GM18861 (cell line): ENCODE results near the gene PRDM13.

Experiments used
- ATAC-seq: cut with Tn5 transposase; IDR thresholded peaks from one replicate; pipeline ENCODE4 v1.9.1; 2021; ENCODE audit not compliant: unreplicated experiment

PRDM13 gene

DNA sequence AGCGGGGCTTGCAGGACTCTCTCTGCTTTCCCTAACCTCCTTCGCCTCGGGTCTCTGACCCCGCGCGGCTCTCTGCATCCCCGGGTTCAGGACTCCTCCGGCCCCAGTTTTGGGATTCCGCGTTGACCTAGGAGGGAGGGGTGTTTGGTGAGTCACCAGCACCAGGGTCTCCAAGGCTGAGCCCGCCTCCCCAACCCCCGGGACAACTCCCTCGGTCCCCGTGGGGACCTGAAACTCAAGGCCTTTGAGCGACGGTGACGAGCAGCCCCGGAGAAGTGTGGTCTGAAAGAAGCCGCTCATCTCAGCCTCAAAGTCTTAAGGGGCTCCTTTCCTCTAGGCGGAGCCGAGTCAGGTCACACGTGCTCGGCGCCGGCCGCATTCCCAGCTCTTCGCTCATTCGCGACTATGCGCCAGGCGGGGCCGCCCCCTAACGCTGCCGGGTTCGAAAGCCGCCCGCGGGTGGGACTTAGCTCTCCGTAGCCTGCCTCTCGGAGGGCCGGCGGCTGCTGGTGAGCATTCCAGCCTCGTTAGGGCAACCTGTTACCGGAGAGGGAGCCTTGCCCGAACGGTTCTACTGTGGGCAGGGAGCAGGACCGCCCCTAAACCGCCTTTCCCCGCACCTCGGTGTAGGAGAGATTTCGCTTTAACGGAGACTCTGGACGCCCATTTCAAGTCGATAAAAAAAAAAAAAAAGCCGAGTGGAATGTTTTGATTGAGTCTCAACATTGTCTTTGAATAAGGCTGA is 3.0 kb upstream of the PRDM13 start:
- ATAC-seq, result peak; percentile 46

DNA sequence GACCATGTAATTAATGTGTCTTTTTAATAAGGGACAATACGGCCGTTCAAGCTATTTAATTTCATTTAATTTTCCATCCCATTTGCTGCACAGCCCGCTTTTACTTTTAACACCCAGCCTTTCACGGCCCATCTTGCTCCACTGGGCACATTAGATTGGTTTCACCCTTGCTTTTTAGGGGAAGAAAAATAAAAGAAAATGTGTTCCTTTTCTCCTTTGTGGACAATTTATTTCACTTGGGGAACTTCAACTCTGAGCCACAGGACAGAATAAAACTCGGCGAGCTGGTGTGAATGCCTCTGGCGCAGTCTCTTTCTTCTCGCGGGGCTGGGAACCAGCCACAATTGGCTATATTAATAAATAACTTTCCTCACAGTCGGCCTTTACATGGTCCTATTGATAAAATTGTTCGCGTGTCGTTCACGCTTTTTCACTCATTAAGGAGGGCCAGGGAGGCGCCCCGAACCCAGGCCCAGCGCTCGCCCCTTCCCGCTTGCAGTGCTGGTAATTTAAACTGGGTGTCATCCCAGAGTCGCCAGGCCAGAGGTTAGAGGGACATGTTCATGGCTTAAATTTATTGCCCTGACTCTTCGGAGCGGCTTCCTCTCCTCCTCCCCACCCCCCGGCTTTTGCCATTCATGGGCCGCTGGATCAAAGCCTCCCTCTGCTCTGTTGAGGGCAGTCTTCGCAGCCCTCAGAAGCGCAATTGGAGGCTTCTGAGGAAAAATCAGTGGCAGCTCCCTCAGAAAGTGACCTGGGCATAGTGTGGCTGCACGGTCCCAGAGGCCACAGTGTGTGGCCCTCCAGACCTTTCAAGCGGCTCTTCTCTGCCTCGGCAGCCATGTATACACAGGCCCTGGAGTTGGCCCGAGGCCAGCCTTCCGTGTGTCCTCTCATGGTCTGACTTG is 2.2 kb upstream of the PRDM13 start:
- no peak for ATAC-seq

DNA sequence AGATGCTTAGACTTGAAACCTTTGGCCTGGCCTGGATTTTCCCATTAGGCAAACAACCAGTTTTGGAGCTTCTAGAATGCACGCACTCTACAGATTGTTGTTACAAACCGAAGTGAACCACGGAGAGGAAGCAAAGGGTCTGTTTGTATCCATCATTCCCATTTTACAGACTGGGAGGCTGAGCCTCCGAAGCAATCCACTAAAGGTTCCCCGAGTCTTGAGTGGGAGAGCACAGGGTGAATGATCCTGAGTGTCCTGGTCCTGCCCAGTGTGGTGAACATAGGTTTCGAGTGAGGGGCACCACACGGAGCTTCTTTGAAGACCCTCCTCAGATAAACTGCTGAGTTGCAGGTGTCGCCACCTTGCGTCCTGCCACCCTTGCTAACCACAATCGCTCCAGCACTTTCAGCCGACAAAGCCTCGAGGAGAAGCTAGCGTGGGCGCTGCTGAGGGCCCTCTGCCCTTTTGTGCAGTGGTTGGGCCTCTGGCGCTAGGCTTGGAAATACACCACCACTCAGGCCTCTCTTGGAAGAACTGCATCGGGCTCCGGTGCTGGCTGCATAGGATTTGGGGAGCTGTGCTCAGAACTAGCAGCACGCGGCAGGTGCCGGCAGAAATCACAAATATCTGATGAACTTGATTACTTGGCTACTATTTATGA is 1.4 kb upstream of the PRDM13 start:
- no peak for ATAC-seq

DNA sequence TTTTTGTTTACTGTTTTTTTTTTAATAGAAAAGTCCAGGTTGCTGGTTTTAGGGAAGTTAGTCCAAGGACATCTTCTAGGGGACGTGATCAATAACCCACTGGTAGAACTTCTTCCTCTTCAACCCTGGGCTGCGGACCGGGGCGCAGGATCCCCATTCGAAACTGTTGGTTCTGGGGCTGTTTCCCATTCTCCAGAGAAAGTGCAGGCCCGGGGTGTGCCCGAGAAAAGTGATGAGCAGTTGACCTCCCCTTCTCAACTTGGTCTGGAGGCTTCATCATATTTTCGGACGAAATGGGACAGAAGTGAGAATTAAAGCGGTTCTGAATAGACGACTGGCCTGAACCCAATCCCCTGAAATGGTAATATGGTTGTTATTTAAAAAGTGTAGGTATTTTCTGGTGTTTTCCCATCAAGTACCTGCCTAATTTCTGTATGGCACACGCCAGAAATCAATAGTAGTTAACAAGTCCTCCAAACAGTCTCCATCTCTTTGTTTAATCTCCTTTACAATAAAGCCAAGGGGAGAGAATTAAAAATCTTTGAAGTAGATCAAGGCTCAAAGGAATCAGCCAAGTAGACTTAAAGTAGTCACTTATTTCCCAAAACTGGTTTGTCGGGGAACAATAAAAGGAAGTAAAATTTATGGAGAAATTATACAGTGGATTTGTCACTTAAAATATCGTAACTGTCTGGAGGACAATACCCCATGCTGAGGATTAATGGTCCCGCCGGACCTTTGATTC is 550 bp upstream of the PRDM13 start:
- ATAC-seq, result no peak

- no peak for ATAC-seq
These were observed 893 bp downstream of the PRDM13 start for GRCh38 chr6:99607416-99608036.

- no peak for ATAC-seq
These were observed 1.6 kb downstream of the PRDM13 start for GRCh38 chr6:99608059-99608885.

DNA sequence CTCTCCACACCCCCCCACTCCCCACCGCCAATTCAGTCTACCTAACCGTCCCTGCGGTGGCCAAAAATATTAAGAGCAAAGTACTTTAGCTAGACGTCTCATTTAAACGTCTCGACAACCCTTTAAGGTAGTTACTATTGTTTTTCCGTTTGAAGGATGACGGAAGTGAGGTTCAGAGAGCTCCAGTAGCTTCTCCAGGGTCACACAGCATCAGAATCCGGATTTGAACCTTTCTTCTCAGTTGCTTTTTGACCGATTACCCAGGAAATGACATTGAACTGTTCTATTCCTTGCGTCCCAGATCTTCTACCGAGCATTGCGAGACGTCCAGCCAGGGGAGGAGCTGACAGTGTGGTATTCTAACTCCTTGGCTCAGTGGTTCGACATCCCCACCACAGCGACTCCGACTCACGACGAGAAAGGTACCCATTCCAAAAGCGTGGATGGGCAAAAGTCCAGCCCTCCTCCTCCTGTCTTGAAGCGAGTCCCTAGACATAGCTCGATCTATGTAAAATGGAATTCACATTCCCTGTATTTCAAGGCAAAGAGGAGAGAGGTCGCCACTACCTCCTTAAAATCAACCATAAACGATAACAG is 2.4 kb downstream of the PRDM13 start:
- ATAC-seq, result no peak

DNA sequence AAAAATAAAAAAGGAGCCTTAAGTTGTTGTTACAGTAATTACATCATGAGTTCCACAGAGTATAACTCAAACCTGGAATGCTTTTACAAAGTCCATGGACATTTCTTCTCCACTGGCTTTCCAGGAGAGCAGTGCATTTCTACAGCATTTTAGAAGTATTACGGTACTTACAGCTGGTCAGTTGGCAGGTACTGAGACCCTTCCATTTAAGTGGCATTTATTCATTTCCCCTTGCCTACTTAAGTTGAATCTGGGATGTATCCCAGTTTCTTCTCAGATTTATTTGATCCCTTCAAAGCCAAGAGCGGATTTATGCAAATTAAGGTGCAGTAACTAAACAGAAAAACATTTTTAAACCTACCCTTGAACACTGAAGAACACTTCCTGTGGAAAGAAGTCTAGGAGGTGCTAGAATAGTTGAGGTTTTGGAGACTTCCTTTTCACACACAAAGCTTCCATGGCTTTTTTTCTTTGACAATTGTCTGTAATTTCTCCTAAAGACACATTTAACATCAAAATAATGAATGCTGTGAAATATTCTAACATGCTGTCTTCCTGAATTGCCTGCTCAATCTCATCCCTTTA is 3.4 kb downstream of the PRDM13 start:
- no peak for ATAC-seq

DNA sequence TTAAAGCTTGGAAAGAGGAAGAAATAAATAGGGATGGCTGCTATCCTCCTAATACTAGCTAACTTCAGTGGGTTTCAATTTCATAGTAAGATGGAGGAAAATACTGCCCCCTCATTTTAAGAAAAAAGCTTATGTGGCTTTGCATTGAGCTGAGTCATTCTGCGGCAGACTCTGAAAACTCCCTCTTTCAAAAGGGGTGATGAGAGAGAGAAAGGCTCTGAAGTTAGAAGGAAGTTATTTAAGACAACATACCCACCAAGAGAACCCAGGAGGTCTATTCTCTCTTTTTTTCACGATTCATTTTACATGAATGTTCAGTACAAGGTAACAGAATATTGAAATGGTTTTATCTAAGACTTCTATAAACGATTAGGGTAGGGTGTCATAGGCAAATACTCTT is 4.5 kb downstream of the PRDM13 start:
- ATAC-seq, result peak; percentile 49

DNA sequence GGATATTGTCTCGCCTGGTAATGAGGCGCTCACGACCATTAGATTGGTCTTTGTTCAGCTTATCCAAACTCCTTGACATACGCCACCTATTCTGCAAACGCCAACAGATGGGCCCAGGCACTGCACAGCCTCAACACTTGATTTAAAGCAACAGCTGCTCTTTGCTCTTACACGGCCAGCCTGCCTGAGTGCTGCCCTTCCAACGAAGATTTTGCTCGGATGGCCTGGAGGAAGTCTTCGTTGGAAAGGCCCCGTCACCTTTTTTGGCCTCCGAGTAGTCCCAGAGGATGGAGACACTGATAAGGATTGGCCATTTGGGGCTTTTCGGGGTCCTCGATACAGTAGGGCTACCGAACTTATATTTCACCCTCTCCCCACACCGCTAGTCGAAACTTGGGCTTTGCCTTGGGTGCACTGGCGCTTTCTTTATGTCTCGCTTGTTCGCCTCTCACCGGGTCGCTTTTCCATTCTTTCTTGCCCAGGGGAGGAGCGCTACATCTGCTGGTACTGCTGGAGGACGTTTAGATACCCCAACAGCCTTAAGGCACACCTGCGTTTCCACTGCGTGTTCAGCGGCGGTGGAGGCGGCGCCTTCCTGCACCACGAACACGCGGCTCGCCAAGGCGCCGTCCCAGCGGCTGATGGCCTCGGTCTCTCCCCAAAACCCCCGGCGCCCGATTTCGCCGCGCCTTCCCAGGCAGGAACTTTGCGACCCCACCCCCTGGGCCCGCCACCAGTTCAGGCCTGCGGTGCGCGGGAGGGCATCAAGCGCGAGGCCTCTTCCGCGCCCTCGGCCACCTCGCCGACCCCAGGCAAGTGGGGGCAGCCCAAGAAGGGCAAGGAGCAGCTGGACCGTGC is 6.1 kb downstream of the PRDM13 start:
- ATAC-seq, result no peak

DNA sequence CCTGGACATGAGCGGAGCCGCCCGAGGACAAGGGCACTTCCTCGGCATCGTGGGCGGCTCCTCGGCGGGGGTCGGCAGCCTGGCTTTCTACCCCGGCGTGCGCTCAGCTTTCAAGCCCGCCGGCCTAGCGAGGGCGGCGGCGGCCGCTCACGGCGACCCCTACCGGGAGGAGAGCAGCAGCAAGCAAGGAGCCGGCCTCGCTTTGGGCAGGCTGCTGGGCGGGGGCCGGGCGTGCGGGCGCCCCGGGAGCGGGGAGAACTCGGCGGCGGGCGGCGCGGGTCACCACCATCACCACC is 6.7 kb downstream of the PRDM13 start:
- peak; percentile 35 for ATAC-seq

DNA sequence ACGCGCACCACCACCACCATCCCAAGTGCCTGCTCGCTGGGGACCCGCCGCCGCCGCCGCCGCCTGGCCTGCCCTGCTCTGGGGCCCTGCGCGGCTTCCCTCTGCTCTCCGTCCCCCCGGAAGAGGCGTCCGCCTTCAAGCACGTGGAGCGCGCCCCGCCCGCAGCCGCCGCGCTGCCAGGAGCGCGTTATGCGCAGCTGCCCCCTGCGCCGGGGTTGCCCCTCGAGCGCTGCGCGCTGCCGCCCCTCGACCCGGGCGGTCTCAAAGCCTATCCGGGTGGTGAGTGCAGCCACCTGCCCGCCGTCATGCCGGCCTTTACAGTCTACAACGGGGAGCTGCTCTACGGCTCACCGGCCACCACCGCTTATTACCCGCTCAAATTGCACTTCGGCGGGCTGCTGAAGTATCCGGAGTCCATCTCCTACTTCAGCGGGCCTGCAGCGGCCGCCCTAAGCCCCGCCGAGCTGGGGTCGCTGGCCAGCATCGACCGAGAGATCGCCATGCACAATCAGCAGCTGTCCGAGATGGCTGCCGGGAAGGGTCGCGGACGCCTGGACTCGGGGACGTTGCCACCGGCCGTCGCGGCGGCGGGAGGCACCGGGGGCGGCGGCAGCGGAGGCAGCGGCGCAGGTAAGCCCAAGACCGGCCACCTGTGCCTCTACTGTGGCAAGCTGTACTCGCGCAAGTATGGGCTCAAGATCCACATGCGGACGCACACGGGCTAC is 7.2 kb downstream of the PRDM13 start:
- ATAC-seq, result peak; percentile 43

GRCh38 chr6:99614430-99615186 is 8.0 kb downstream of the PRDM13 start:
- ATAC-seq, result peak; percentile 24

GRCh38 chr6:99617131-99617530 is 10.5 kb downstream of the PRDM13 start:
- ATAC-seq, result no peak

GRCh38 chr6:99618649-99619408 is 12.2 kb downstream of the PRDM13 start:
- ATAC-seq, result no peak

DNA sequence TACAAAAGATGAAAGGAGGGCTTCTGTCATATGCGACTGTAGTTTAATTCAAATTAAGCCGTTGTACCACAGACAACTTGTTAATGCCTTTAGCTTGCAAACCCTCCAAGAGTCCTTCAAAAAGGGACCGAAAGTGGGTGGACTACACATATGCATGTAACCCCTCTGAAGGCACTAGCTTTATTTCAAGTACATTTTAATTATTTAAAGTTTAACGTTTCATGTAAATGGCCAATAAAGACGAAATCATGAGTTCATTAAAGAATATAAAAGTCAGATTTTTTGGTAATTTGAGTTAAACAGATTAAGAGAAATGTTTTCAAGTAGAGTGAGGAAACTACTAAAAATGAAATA is 12.8 kb downstream of the PRDM13 start:
- no peak for ATAC-seq
